Tibial nerve (tissue), 4 donors: Measurements from ENCODE around the gene CLRN2. TPM values are rescaled to one million over a fixed set of nuclear protein-coding genes. Genes with fewer than 3 reads are reported as not detected.

Experiments used
- DNase-seq, 2 donors: peaks; one replicate each; pipeline ENCODE4 v3.0.0-alpha.2; 2019; ENCODE audit warnings: low spot score in 2 of 2
- H3K27ac ChIP-seq, 4 donors: fragments of 200-600 bp; sonication (generic) in 3 of 4; one replicate each; pipeline ENCODE4 v1.5.1; 2017 to 2019; ENCODE audit warnings: mild to moderate bottlenecking in 1 of 4
- H3K27me3 ChIP-seq, 2 donors: fragments of 200-600 bp; sonication (generic) in 1 of 2; one replicate each; pipeline versions ENCODE4 v1.5.1 to v1.6.0; 2017 to 2019
- H3K36me3 ChIP-seq, 3 donors: fragments of 200-600 bp; sonication (generic); one replicate each; pipeline ENCODE4 v1.5.1; 2018 to 2019
- H3K4me1 ChIP-seq, 4 donors: fragments of 200-600 bp; sonication (generic) in 3 of 4; one replicate each; pipeline ENCODE4 v1.5.1; 2017 to 2019
- H3K4me3 ChIP-seq, 4 donors: fragments of 200-600 bp; sonication (generic) in 3 of 4; one replicate each; pipeline ENCODE4 v1.5.1; 2017 to 2019; ENCODE audit warnings: mild to moderate bottlenecking in 1 of 4, moderate library complexity in 1 of 4
- H3K9me3 ChIP-seq, 4 donors: fragments of 200-600 bp; sonication (generic) in 3 of 4; one replicate each; pipeline ENCODE4 v1.5.1; 2017 to 2019
- EP300 ChIP-seq, 2 donors: sonication (generic); formaldehyde crosslinking; IDR thresholded peaks; one replicate each; pipeline ENCODE4 v1.6.1; 2017; ENCODE audit warnings: antibody characterized with exemption in 2 of 2, mild to moderate bottlenecking in 1 of 2
- POLR2A ChIP-seq, 2 donors: fragments of 450-650 bp; IDR thresholded peaks; one replicate each; pipeline ENCODE4 v1.6.1; 2017; ENCODE audit warnings: antibody characterized with exemption in 2 of 2, mild to moderate bottlenecking in 2 of 2, moderate library complexity in 2 of 2
- WGBS, 2 donors: methylation state at CpG; one replicate each; pipeline ENCODE4 v1.1.5; 2018; 5-methylcytosine and 5-hydroxymethylcytosine counted together
- total RNA-seq, 4 donors: library from RNA; depleted of rRNA; stranded (reverse); fragments of >200 nt; gene quantifications; one replicate each; pipeline ENCODE4 v1.1.0, GENCODE V29; 2016
- TF ChIP-seq, protein P1 (sequence below), 5 experiments: fragments of 200-600 bp in 3 of 5; fragments of 450-650 bp in 2 of 5; sonication (generic) in 3 of 5; IDR thresholded peaks; one replicate each; pipeline ENCODE4 v1.5.1; 2016 to 2019; ENCODE audit warnings: antibody characterized with exemption in 5 of 5, mild to moderate bottlenecking in 3 of 5, moderate library complexity in 2 of 5

The CLRN2 gene
- total RNA-seq, 4 donors from 2014 or later, result not detected

DNA sequence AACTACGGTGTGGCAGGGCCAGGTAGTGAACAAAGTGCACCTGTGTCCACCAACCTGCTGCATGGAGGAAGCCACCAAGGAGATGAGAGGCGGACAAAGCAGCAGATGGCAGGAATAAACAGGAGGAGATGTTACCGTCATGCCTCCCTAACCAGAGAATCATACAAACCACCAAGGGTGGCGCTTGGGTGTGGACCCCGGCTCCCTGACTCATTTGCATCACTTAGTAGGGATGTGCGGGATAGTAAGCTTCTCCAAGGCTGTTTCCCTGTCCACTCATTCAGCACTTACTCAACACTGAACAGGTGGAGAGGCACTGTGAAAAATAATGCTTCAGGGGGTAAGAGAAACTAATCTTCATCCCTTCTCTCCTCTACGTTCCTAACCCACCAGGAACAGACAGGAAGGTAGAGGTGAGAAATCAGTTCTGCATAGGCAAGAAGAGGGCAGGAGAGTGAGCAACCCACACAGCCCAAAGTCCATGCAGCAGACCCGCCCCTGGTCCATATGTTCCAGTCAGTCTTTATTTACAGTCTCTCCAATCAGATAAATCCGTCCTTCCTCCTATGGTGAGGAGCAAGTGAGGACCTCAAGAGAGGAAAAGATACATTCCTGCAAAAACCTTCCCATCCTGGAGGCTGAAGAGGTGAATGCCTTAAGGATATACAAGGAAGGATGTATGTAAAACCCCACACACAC is 37.0 kb upstream of the CLRN2 start:
- no peak overlapping the region for H3K27ac ChIP-seq
- WGBS, 2 donors, result 91 to 96% methylated on average over 9 of the region's 9 CpGs
- H3K9me3 ChIP-seq, result peaks cover 0 to 19% (median 0%) of the 10 kb centered on the region in 4 donors
- H3K36me3 ChIP-seq, result peaks cover 0 to 51% (median 0%) of the 10 kb centered on the region in 3 donors
- no peak overlapping the region for H3K4me3 ChIP-seq
- no peaks in the 10 kb centered on the region for H3K27me3 ChIP-seq
- TF ChIP-seq, protein P1, sequence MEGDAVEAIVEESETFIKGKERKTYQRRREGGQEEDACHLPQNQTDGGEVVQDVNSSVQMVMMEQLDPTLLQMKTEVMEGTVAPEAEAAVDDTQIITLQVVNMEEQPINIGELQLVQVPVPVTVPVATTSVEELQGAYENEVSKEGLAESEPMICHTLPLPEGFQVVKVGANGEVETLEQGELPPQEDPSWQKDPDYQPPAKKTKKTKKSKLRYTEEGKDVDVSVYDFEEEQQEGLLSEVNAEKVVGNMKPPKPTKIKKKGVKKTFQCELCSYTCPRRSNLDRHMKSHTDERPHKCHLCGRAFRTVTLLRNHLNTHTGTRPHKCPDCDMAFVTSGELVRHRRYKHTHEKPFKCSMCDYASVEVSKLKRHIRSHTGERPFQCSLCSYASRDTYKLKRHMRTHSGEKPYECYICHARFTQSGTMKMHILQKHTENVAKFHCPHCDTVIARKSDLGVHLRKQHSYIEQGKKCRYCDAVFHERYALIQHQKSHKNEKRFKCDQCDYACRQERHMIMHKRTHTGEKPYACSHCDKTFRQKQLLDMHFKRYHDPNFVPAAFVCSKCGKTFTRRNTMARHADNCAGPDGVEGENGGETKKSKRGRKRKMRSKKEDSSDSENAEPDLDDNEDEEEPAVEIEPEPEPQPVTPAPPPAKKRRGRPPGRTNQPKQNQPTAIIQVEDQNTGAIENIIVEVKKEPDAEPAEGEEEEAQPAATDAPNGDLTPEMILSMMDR (IDR thresholded peaks at IDR 0.05), result no peak
- TF ChIP-seq POLR2A (IDR thresholded peaks at IDR 0.05) (no peak), EP300 (IDR thresholded peaks at IDR 0.05) (no peak)
- no peaks in the 10 kb centered on the region for H3K4me1 ChIP-seq
- no peak for DNase-seq

DNA sequence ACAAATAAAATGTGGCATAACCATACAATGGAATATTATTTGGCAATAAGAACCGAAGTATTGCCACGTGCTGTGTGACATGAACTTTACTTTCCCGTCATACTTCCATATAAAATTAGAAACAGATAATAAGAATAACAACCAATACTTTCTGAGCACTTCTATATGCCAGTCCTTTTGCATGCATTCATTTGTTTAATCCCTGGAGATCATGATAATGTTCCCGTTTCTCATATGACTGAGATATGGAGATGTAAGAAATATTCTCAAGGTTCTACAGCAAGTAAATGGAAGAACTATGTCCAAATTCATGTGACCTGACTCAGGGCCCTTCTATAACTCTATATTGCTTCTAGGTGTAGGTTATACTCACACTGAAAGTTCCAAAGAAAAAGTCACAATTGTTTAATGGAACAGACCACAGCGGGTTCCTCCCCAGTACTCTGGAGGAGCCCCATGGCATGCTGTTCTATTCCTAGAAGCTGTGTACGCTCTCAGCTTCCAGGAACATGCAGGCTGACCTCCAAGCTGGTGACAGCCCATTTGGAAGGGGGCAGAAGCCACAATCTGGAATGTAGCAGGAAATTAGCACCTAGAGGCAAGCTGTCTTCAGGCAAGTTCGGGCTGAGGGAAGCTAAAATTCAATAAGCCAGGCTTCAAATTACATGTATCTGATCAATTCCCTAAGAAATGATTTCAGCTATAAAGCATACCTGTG is 34.6 kb upstream of the CLRN2 start:
- peaks cover 0 to 19% (median 0%) of the 10 kb centered on the region in 4 donors for H3K9me3 ChIP-seq
- WGBS, 2 donors, result 74 to 77% methylated on average over 7 of the region's 7 CpGs
- H3K4me1 ChIP-seq, result no peaks in the 10 kb centered on the region
- no peak overlapping the region for H3K27ac ChIP-seq
- H3K4me3 ChIP-seq, result no peak overlapping the region
- TF ChIP-seq EP300 (IDR thresholded peaks at IDR 0.05) (no peak), POLR2A (IDR thresholded peaks at IDR 0.05) (no peak)
- TF ChIP-seq, protein P1 (IDR thresholded peaks at IDR 0.05), result no peak
- peaks cover 0 to 75% (median 0%) of the 10 kb centered on the region in 3 donors for H3K36me3 ChIP-seq
- H3K27me3 ChIP-seq, result no peaks in the 10 kb centered on the region
- no peak for DNase-seq

DNA sequence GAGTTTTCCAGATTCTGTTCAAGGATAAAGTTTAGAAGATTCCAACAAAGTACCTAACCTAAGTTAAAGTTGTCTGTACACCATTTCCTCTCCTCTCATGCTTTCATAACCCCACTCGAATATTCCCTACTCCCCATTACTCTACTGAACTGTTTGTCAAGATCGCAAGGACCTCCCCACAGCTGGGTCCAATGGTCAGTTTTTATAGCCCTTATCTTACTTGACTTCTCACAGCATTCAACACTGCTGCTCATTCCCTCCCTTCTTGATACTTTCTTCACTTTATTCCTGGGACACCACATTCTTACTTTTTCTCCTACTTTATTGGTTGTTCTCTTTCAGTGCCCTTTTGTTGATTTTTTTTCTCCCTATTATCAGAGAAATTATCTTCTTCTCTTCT is 34.0 kb upstream of the CLRN2 start:
- no peaks in the 10 kb centered on the region for H3K4me1 ChIP-seq
- 88 to 91% methylated on average over 2 of the region's 2 CpGs for WGBS, 2 donors
- no peak overlapping the region for H3K4me3 ChIP-seq
- no peak for DNase-seq
- TF ChIP-seq EP300 (IDR thresholded peaks at IDR 0.05), result no peak
- TF ChIP-seq, protein P1 (IDR thresholded peaks at IDR 0.05), result no peak
- no peak for TF ChIP-seq POLR2A (IDR thresholded peaks at IDR 0.05)
- no peaks in the 10 kb centered on the region for H3K27me3 ChIP-seq
- H3K27ac ChIP-seq, result no peak overlapping the region
- H3K36me3 ChIP-seq, result peaks cover 0 to 81% (median 0%) of the 10 kb centered on the region in 3 donors
- H3K9me3 ChIP-seq, result peaks cover 0 to 19% (median 0%) of the 10 kb centered on the region in 4 donors

DNA sequence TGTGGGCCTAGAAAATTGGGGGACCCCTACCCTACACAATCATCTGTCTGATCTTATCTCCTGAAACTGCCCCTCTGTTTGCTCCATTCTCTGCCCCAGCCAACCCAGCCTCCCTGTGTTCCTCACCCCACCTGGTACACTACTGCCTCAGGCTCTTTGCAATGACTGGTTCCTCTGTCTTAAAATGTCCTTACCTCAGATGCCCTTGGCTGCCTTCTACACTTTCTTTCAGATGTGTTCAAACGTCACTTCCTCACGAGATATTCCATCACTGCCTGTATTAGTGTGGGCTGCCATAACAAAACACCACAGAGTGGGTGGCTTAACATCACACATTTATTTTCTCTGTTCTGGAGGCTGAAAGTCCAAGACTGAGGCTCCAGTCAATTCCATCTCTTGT is 32.2 kb upstream of the CLRN2 start:
- H3K9me3 ChIP-seq, result peaks cover 0 to 19% (median 0%) of the 10 kb centered on the region in 4 donors
- peaks cover 0 to 94% (median 2%) of the 10 kb centered on the region in 3 donors for H3K36me3 ChIP-seq
- H3K4me3 ChIP-seq, result no peak overlapping the region
- no peaks in the 10 kb centered on the region for H3K4me1 ChIP-seq
- no peak for TF ChIP-seq EP300 (IDR thresholded peaks at IDR 0.05)
- no peak for TF ChIP-seq POLR2A (IDR thresholded peaks at IDR 0.05)
- TF ChIP-seq, protein P1 (IDR thresholded peaks at IDR 0.05), result no peak
- no peaks in the 10 kb centered on the region for H3K27me3 ChIP-seq
- no peak for DNase-seq
- 75 to 86% methylated on average over 2 of the region's 2 CpGs for WGBS, 2 donors
- no peak overlapping the region for H3K27ac ChIP-seq

DNA sequence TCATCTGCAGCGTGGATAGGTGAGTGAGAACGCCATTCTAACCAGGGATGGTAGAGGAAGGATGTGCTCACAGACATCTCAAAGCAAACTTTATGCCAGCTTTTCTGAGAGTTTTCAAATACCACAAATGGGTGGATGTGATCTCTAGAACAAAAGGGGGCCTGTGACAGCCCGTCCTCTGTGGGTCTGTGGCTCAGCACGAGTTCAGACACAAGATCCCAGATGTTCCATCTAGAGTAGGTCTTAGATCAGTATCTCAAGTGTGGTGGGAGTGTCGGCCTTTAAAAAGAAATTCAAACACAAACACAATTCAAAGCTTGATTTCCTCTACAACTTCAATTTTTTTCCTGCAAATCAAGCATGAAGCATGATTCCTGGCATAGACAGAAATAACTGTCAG is 25.8 kb upstream of the CLRN2 start:
- 74 to 82% methylated on average over 5 of the region's 5 CpGs for WGBS, 2 donors

More for the DNA sequence above, 25.8 kb upstream of the CLRN2 start:
- Histone ChIP-seq H3K9me3 (no peaks in the 10 kb centered on the region), H3K4me1 (peaks cover 0 to 8% (median 2%) of the 10 kb centered on the region in 4 donors), H3K27me3 (no peaks in the 10 kb centered on the region), H3K36me3 (peaks cover 0 to 90% (median 2%) of the 10 kb centered on the region in 3 donors), H3K27ac (no peak overlapping the region), H3K4me3 (no peak overlapping the region)
- TF ChIP-seq POLR2A (IDR thresholded peaks at IDR 0.05) (no peak), EP300 (IDR thresholded peaks at IDR 0.05) (no peak)
- TF ChIP-seq, protein P1 (IDR thresholded peaks at IDR 0.05), result no peak
- no peak for DNase-seq
